Psoas muscle (tissue), 8 donors: ENCODE measurements around the gene PPP1R12A. TPM values are rescaled to one million over a fixed set of nuclear protein-coding genes. Genes with fewer than 3 reads are reported as not detected.
"Not testable (repeated sequence)": the region's sequence is repeated elsewhere in the genome, so short reads cannot be mapped to it uniquely, and the experiment has no call there.

Experiments
- ATAC-seq, 4 donors: fragments of 200-7000 bp; cut with Tn5 transposase; one replicate each; pipeline ENCODE4 v1.9.1; 2020; ENCODE audit warnings: moderate library complexity in 3 of 4, mild to moderate bottlenecking in 2 of 4
- DNase-seq, 2 donors: peaks; one replicate each; pipeline ENCODE4 v3.0.0-alpha.2; 2020
- H3K27ac ChIP-seq: fragments of 200-600 bp; one replicate; pipeline ENCODE4 v1.8.0; 2022
- H3K27me3 ChIP-seq, 3 donors: fragments of 200-600 bp in 1 of 3; one replicate each; pipeline versions ENCODE4 v1.6.1 to v1.8.0; 2013 to 2022; ENCODE audit warnings: low read length in 2 of 3, mild to moderate bottlenecking in 2 of 3, moderate library complexity in 1 of 3; ENCODE audit not compliant: insufficient read depth in 3 of 3
- H3K36me3 ChIP-seq, 2 donors: fragments of 200-600 bp in 1 of 2; one replicate each; pipeline versions ENCODE4 v1.6.1 to v1.8.0; 2013 to 2022; ENCODE audit warnings: low read depth in 1 of 2, mild to moderate bottlenecking in 1 of 2, moderate library complexity in 1 of 2; ENCODE audit not compliant: insufficient read depth in 1 of 2
- H3K4me1 ChIP-seq: fragments of 200-600 bp; one replicate; pipeline ENCODE4 v1.8.0; 2022
- H3K4me3 ChIP-seq: fragments of 200-600 bp; one replicate; pipeline ENCODE4 v1.8.0; 2022; ENCODE audit warnings: mild to moderate bottlenecking
- H3K9me3 ChIP-seq: fragments of 200-600 bp; one replicate; pipeline ENCODE4 v1.8.0; 2022
- CTCF ChIP-seq: fragments of 200-600 bp; IDR thresholded peaks from one replicate; pipeline ENCODE4 v1.8.0; 2022; ENCODE audit warnings: antibody characterized with exemption
- WGBS, 3 donors: extraction: QIAGEN DNeasy Blood & Tissue Kit; methylation state at CpG; one replicate each; pipeline versions ENCODE4 v1.1.6 to v1.1.7; 2013; 5-methylcytosine and 5-hydroxymethylcytosine counted together
- intact Hi-C, 2 donors: fragments of 100-400 bp; cut with DNase I; formaldehyde crosslinking; loops; one replicate each; pipeline versions ENCODE4 v1.11.0 to v1.14.2; 2022
- polyA plus RNA-seq, 3 donors: library from polyadenylated mRNA; stranded (reverse); fragments of 200-250 nt; gene quantifications; one replicate each; pipeline ENCODE4 v1.2.3, GENCODE V29; 2013
- total RNA-seq, 4 donors: library from RNA; stranded (reverse); fragmentation: NEBNext Ultra II Directional in 2 of 4; extraction: Animal tissue kit (Norgen Biotek cat#: 25700) in 2 of 4; gene quantifications; one replicate each; pipeline versions ENCODE4 v1.2.1 to v1.2.4, GENCODE V29; 2021 to 2023
- donor health status: healthy with polysubstance abuse.
- donor health status: DM: no; HTN: no; CAD: no; lungs with moderate emphysema.
- donor health status: Bipolar disorder and iron deficiency.
- donor health status: healthy.
- donor health status: DM: yes; HTN: yes; CAD: no.
- donor health status: DM: no; HTN: no; CAD: no.
- donor health status: DM: no; HTN: no; CAD: no.
- donor health status: DM: yes; HTN: yes; CAD: no.

PPP1R12A gene
- total and polyA plus RNA-seq, 7 donors: 9.5 to 51.2 (median 37.8) TPM

- Histone ChIP-seq H3K27me3 (peaks cover 0 to 2% (median 0%) of the 10 kb centered on the region in 3 donors), H3K9me3 (no peaks in the 10 kb centered on the region), H3K36me3 (no peaks in the 10 kb centered on the region), H3K27ac (no peak overlapping the region), H3K4me1 (no peaks in the 10 kb centered on the region), H3K4me3 (no peak overlapping the region)
- ATAC-seq (no peak), DNase-seq (no peak)
- 52 to 70% (median 58%) methylated on average over 1 of the region's 1 CpG for WGBS, 3 donors
- intact Hi-C loops: no loop called here
- TF ChIP-seq CTCF: no peak
Observed at GRCh38 chr12:79978692-79979091, 43.8 kb upstream of the PPP1R12A start.

- H3K4me1 ChIP-seq: not testable (repeated sequence)
Observed at GRCh38 chr12:79977856-79978460, 43.1 kb upstream of the PPP1R12A start.

GRCh38 chr12:79975143-79975542, 40.2 kb upstream of the PPP1R12A start:
- H3K27ac ChIP-seq: no peak overlapping the region
- H3K9me3 ChIP-seq: no peaks in the 10 kb centered on the region
- H3K36me3 ChIP-seq: no peaks in the 10 kb centered on the region
- WGBS, 3 donors: 89 to 90% (median 89%) methylated on average over 5 of the region's 5 CpGs
- no peak for ATAC-seq
- H3K4me3 ChIP-seq: no peak overlapping the region
- no peaks in the 10 kb centered on the region for H3K4me1 ChIP-seq
- intact Hi-C loops: no loop called here
- H3K27me3 ChIP-seq: no peaks in the 10 kb centered on the region
- no peak for TF ChIP-seq CTCF
- no peak for DNase-seq

More at GRCh38 chr12:79977856-79978460, 43.1 kb upstream of the PPP1R12A start:
- WGBS, 3 donors: 78 to 100% (median 84%) methylated on average over 1 to 3 of the region's 3 CpGs
- ATAC-seq, DNase-seq, H3K9me3 ChIP-seq, H3K27me3 ChIP-seq, H3K36me3 ChIP-seq, H3K4me3 ChIP-seq, H3K27ac ChIP-seq, intact Hi-C loops: not testable (repeated sequence)

- intact Hi-C loops: no loop called here
- TF ChIP-seq CTCF: no peak
- Histone ChIP-seq H3K36me3 (no peaks in the 10 kb centered on the region), H3K4me1 (no peaks in the 10 kb centered on the region), H3K27ac (no peak overlapping the region), H3K4me3 (no peak overlapping the region), H3K9me3 (no peaks in the 10 kb centered on the region), H3K27me3 (no peaks in the 10 kb centered on the region)
- WGBS, 3 donors: 48 to 59% (median 50%) methylated on average over 4 of the region's 4 CpGs
- ATAC-seq: no peak
- no peak for DNase-seq
Observed at GRCh38 chr12:79973801-79974200, 38.9 kb upstream of the PPP1R12A start.

GRCh38 chr12:79964100-79964627, 29.3 kb upstream of the PPP1R12A start:
- no peak for TF ChIP-seq CTCF
- Histone ChIP-seq H3K27me3 (no peaks in the 10 kb centered on the region), H3K36me3 (no peaks in the 10 kb centered on the region), H3K27ac (no peak overlapping the region), H3K4me1 (no peaks in the 10 kb centered on the region), H3K4me3 (no peak overlapping the region), H3K9me3 (no peaks in the 10 kb centered on the region)
- intact Hi-C loops: no loop called here
- DNase-seq (no peak), ATAC-seq (no peak)
- WGBS, 3 donors: 71 to 80% (median 72%) methylated on average over 3 of the region's 3 CpGs
